Keratinocyte (primary cell): ENCODE measurements around the gene PRPF6. TPM values are rescaled to one million over a fixed set of nuclear protein-coding genes. Genes with fewer than 3 reads are reported as not detected.

Source experiments
- DNase-seq: peaks from one replicate; pipeline ENCODE4 v3.0.0-alpha.2; 2011; ENCODE audit warnings: low read depth, missing footprints, low spot score
- FAIRE-seq: peaks from 2 replicates; lab custom pipeline; 2011; peaks lifted over from hg19 to GRCh38; lab: Jason Lieb, UNC
- H2AFZ ChIP-seq: 2 replicates; pipeline ENCODE4 v1.6.0; 2012; ENCODE audit warnings: low read length, control low read depth, inconsistent platforms; ENCODE audit not compliant: control insufficient read depth
- H3K27ac ChIP-seq: 2 replicates; pipeline ENCODE4 v1.5.1; 2011; ENCODE audit warnings: low read length; ENCODE audit not compliant: control insufficient read depth, insufficient read depth
- H3K27me3 ChIP-seq: 3 replicates; pipeline ENCODE4 v1.6.0; 2011; ENCODE audit warnings: low read length; ENCODE audit not compliant: control insufficient read depth, insufficient read depth; ENCODE audit errors: extremely low read depth
- H3K36me3 ChIP-seq, 2 experiments: 2 replicates in 1 of 2; 3 replicates in 1 of 2; pipeline ENCODE4 v1.5.1; 2011; ENCODE audit warnings: low read length in 2 of 2, mild to moderate bottlenecking in 1 of 2; ENCODE audit not compliant: control insufficient read depth in 2 of 2, insufficient read depth in 2 of 2; ENCODE audit errors: extremely low read depth in 1 of 2
- H3K4me1 ChIP-seq: 3 replicates; pipeline ENCODE4 v1.5.1; 2011; ENCODE audit warnings: low read length; ENCODE audit not compliant: control insufficient read depth, insufficient read depth; ENCODE audit errors: extremely low read depth
- H3K4me2 ChIP-seq: 3 replicates; pipeline ENCODE4 v1.6.0; 2011; ENCODE audit warnings: low read depth, low read length; ENCODE audit not compliant: control insufficient read depth, insufficient read depth; ENCODE audit errors: extremely low read depth
- H3K4me3 ChIP-seq, 3 experiments: fragments of 200-600 bp in 1 of 3; sonication (generic) in 1 of 3; 2 replicates in 2 of 3; 3 replicates in 1 of 3; pipeline ENCODE4 v1.5.1; 2011 to 2016; ENCODE audit warnings: low read length in 3 of 3, mild to moderate bottlenecking in 3 of 3, control low read depth in 2 of 3, inconsistent platforms in 1 of 3, low read depth in 1 of 3, mixed read lengths in 1 of 3, mixed run types in 1 of 3, moderate library complexity in 1 of 3; ENCODE audit not compliant: control insufficient read depth in 2 of 3, insufficient read depth in 2 of 3; ENCODE audit errors: extremely low read depth in 1 of 3
- H3K79me2 ChIP-seq: 2 replicates; pipeline ENCODE4 v1.6.0; 2012; ENCODE audit warnings: low read length; ENCODE audit not compliant: control insufficient read depth, insufficient read depth
- H3K9ac ChIP-seq: 3 replicates; pipeline ENCODE4 v1.6.0; 2011; ENCODE audit warnings: low read length; ENCODE audit not compliant: control insufficient read depth, insufficient read depth; ENCODE audit errors: extremely low read depth
- H3K9me1 ChIP-seq: 3 replicates; pipeline ENCODE4 v1.6.0; 2011; ENCODE audit warnings: low read length; ENCODE audit not compliant: control insufficient read depth, insufficient read depth; ENCODE audit errors: extremely low read depth
- H3K9me3 ChIP-seq: 2 replicates; pipeline ENCODE4 v1.5.1; 2012; ENCODE audit warnings: low read depth, low read length; ENCODE audit not compliant: control insufficient read depth
- H4K20me1 ChIP-seq: 3 replicates; pipeline ENCODE4 v1.6.0; 2011; ENCODE audit warnings: low read length; ENCODE audit not compliant: control insufficient read depth, insufficient read depth; ENCODE audit errors: extremely low read depth
- EZH2 ChIP-seq: IDR thresholded peaks from one replicate; pipeline ENCODE4 v1.6.1; 2012; ENCODE audit warnings: inconsistent platforms, mild to moderate bottlenecking, low read length, moderate library complexity
- dilution Hi-C: fragments of 300-500 bp; cut with MboI; formaldehyde crosslinking; loops from one replicate; pipeline ENCODE4 v1.7.0; 2020; ENCODE audit warnings: low sequenced_read_pairs; ENCODE audit not compliant: extremely low pct_ligation_motif_present
- polyA plus RNA-seq, 5 experiments: library from polyadenylated mRNA; depleted of rRNA in 3 of 5; stranded (reverse) in 3 of 5; stranded (forward) in 1 of 5; unstranded in 1 of 5; fragments of >200 nt; gene quantifications; 1 replicate in 1 of 5; 2 replicates in 3 of 5; 3 replicates in 1 of 5; pipeline versions ENCODE4 v1.2.1 to v1.2.3, GENCODE V29; 2011 to 2012; ENCODE audit warnings: missing spikeins in 2 of 5, low read depth in 1 of 5, low replicate concordance in 1 of 5
- TF ChIP-seq, protein P1 (sequence below), 3 experiments: IDR thresholded peaks in 1 of 3; conservative IDR thresholded peaks in 1 of 3; optimal IDR thresholded peaks in 1 of 3; 2 replicates in 2 of 3; 3 replicates in 1 of 3; pipeline versions ENCODE3 to v1.5.1; 2011; ENCODE audit warnings: low read length in 3 of 3, mild to moderate bottlenecking in 3 of 3, moderate library complexity in 2 of 3, control low read depth in 1 of 3, inconsistent platforms in 1 of 3; ENCODE audit not compliant: insufficient read depth in 2 of 3; ENCODE audit errors: extremely low read depth in 1 of 3

PRPF6 gene
- polyA plus RNA-seq, 1 donor (not counting 4 experiments of a cell fraction or from before 2014, with no cell fraction given), result 30.5 TPM

DNA sequence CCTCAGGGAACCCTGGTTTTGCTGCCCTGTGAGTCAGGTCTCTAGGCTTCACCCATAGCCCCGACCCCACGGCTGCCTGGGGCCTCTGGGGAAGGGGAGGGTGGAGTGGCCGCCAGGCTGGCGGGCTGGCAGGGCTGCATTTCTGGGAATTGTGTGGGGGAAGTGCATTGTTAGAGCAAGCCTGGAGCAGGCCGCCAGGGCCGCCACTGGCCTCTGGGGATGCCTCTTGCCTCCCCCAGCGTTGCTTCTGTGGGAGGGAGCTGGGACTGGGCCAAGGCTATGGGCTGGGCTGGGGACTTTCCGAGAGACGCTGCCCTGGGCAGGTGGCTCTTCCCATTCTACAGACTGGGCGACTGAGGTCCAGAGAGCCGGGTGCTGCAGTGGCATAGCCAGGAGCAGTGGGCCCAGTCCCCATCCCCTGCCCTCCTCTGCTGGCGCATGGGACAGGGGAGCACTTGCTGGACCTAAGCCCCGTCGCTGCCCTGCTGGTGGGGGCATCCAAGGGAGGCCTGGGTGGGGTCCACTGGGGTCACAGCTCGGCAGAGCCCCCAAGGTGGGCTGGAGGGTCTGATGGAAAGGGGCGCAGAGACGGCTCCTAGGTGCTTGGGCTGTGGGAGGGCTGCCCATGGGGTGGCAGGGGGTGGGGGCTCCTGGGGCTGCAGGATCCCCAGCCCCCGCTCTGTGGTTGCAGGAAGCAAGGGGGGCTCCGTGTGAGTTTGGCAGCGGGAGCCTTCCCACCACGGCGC is 75.1 kb downstream of the PRPF6 start:
- H3K9ac ChIP-seq, result no peak overlapping the region
- TF ChIP-seq EZH2, result no peak
- TF ChIP-seq, protein P1, sequence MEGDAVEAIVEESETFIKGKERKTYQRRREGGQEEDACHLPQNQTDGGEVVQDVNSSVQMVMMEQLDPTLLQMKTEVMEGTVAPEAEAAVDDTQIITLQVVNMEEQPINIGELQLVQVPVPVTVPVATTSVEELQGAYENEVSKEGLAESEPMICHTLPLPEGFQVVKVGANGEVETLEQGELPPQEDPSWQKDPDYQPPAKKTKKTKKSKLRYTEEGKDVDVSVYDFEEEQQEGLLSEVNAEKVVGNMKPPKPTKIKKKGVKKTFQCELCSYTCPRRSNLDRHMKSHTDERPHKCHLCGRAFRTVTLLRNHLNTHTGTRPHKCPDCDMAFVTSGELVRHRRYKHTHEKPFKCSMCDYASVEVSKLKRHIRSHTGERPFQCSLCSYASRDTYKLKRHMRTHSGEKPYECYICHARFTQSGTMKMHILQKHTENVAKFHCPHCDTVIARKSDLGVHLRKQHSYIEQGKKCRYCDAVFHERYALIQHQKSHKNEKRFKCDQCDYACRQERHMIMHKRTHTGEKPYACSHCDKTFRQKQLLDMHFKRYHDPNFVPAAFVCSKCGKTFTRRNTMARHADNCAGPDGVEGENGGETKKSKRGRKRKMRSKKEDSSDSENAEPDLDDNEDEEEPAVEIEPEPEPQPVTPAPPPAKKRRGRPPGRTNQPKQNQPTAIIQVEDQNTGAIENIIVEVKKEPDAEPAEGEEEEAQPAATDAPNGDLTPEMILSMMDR (optimal IDR thresholded peaks at IDR 0.05 in 1 of 3, IDR thresholded peaks at IDR 0.05 in 1 of 3, conservative IDR thresholded peaks at IDR 0.05 in 1 of 3; ENCODE audit: extremely low read depth in 1 of 3, insufficient read depth in 2 of 3, low read length in 3 of 3), result no peak

DNA sequence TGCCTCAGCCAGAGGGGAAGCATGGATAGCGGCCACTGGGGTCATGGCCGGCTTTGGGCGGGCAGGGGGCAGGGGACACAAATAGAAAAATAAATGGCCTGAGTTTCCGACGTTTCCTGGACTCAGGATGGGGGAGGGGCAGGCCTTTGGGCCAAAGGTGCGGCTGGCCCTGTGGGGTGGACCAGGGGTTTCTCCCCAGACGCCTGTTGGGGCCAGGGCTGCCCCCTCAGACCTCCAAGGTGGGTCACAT is 75.6 kb downstream of the PRPF6 start:
- H3K27ac ChIP-seq, result no peak overlapping the region
- H3K9me1 ChIP-seq, result no peaks in the 10 kb centered on the region
- H3K27me3 ChIP-seq, result no peaks in the 10 kb centered on the region
- dilution Hi-C loops, result no loop called here
- H3K79me2 ChIP-seq, result no peaks in the 10 kb centered on the region
- no peak overlapping the region for H3K4me3 ChIP-seq
- H3K4me1 ChIP-seq, result peaks cover 28% of the 10 kb centered on the region
- H3K9ac ChIP-seq, result no peak overlapping the region
- H3K36me3 ChIP-seq, result no peaks in the 10 kb centered on the region
- H2AFZ ChIP-seq, result no peak overlapping the region
- no peak for FAIRE-seq
- DNase-seq, result no peak
- no peak overlapping the region for H3K4me2 ChIP-seq
- TF ChIP-seq, protein P1 (optimal IDR thresholded peaks at IDR 0.05 in 1 of 3, IDR thresholded peaks at IDR 0.05 in 1 of 3, conservative IDR thresholded peaks at IDR 0.05 in 1 of 3; ENCODE audit: extremely low read depth in 1 of 3, insufficient read depth in 2 of 3, low read length in 3 of 3), result no peak
- no peak for TF ChIP-seq EZH2
- peaks cover 2% of the 10 kb centered on the region for H4K20me1 ChIP-seq
- H3K9me3 ChIP-seq, result no peaks in the 10 kb centered on the region

More for the DNA sequence above, 75.1 kb downstream of the PRPF6 start:
- Histone ChIP-seq H3K9me1 (no peaks in the 10 kb centered on the region), H3K4me1 (peaks cover 28% of the 10 kb centered on the region), H3K27ac (no peak overlapping the region), H2AFZ (no peak overlapping the region), H3K4me2 (no peak overlapping the region), H3K27me3 (no peaks in the 10 kb centered on the region), H3K79me2 (no peaks in the 10 kb centered on the region), H3K9me3 (no peaks in the 10 kb centered on the region), H3K36me3 (no peaks in the 10 kb centered on the region), H4K20me1 (peaks cover 2% of the 10 kb centered on the region), H3K4me3 (no peak overlapping the region)
- no peak for FAIRE-seq
- DNase-seq, result no peak
- dilution Hi-C loops, result no loop called here
